Cardiac atrium fibroblast (primary cell): Measurements from ENCODE around the gene TAF11L4. TPM values are rescaled to one million over a fixed set of nuclear protein-coding genes. Genes with fewer than 3 reads are reported as not detected.

Source experiments
- total RNA-seq: library from RNA; depleted of rRNA; stranded (reverse); fragments of >200 nt; gene quantifications from 2 replicates; pipeline ENCODE4 v1.2.3, GENCODE V29; 2015

TAF11L4 gene
- total RNA-seq, result not detected in 2 replicates

DNA sequence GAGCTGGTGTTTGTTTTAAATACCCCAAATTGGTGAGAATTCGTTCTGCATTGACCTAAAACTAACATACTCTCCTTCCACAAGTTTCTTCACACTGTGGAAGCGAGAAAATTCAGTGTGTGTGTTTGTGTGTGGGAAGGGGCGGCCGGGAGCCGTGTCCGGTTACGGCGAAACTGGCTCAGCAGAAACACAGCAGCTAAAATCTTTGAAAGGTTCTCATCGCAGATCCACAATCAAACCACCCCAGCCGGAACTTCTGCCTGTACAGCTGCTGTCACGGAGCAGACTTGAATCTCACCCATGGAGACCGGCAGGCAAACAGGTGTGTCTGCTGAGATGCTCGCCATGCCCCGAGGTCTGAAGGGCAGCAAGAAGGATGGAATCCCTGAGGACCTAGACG, at the start of gene TAF11L4:
TSS of gene TAF11L4 (plus strand) at position 301 of the 400 bp plus-strand sequence.

GRCh38 chr5:17497931-17498330, 23.7 kb upstream of the TAF11L4 start, which contains the start of gene TAF11L2:
TSS of gene TAF11L2 (plus strand) at chr5:17498231.

DNA sequence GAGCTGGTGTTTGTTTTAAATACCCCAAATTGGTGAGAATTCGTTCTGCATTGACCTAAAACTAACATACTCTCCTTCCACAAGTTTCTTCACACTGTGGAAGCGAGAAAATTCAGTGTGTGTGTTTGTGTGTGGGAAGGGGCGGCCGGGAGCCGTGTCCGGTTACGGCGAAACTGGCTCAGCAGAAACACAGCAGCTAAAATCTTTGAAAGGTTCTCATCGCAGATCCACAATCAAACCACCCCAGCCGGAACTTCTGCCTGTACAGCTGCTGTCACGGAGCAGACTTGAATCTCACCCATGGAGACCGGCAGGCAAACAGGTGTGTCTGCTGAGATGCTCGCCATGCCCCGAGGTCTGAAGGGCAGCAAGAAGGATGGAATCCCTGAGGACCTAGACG, 3.5 kb upstream of the TAF11L4 start, which contains the start of gene TAF11L3:
TSS of gene TAF11L3 (plus strand) at position 301 of the 400 bp plus-strand sequence.

DNA sequence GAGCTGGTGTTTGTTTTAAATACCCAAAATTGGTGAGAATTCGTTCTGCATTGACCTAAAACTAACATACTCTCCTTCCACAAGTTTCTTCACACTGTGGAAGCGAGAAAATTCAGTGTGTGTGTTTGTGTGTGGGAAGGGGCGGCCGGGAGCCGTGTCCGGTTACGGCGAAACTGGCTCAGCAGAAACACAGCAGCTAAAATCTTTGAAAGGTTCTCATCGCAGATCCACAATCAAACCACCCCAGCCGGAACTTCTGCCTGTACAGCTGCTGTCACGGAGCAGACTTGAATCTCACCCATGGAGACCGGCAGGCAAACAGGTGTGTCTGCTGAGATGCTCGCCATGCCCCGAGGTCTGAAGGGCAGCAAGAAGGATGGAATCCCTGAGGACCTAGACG, 3.3 kb downstream of the TAF11L4 start, which contains the start of gene TAF11L5:
TSS of gene TAF11L5 (plus strand) at position 301 of the 400 bp plus-strand sequence.

GRCh38 chr5:17528369-17528768, 6.8 kb downstream of the TAF11L4 start, which contains the start of gene TAF11L6:
TSS of gene TAF11L6 (plus strand) at chr5:17528669.

Other genes starting within 250 kb of the TAF11L4 start
- not detected in 2 replicates for gene TAF11L2, start 23.6 kb upstream of the TAF11L4 start, total RNA-seq
- gene TAF11L3, start 3.4 kb upstream of the TAF11L4 start, total RNA-seq, result not detected in 2 replicates
- not detected in 2 replicates for gene TAF11L5, start 3.4 kb downstream of the TAF11L4 start, total RNA-seq
- not detected in 2 replicates for gene TAF11L6, start 6.9 kb downstream of the TAF11L4 start, total RNA-seq
- not detected in 2 replicates for gene TAF11L7, start 64.0 kb downstream of the TAF11L4 start, total RNA-seq
- not detected in 2 replicates for gene TAF11L8, start 69.2 kb downstream of the TAF11L4 start, total RNA-seq
- gene TAF11L9, start 72.6 kb downstream of the TAF11L4 start, total RNA-seq, result not detected in 2 replicates
- gene TAF11L10, start 76.0 kb downstream of the TAF11L4 start, total RNA-seq, result not detected in 2 replicates
- gene TAF11L11, start 82.4 kb downstream of the TAF11L4 start, total RNA-seq, result not detected in 2 replicates
- gene TAF11L12, start 88.6 kb downstream of the TAF11L4 start, total RNA-seq, result not detected in 2 replicates
- not detected in 2 replicates for gene TAF11L13, start 110.3 kb downstream of the TAF11L4 start, total RNA-seq
- gene TAF11L14, start 112.7 kb downstream of the TAF11L4 start, total RNA-seq, result not detected in 2 replicates